A549 (cell line): Measurements from ENCODE around the gene DUS2. TPM values are rescaled to one million over a fixed set of nuclear protein-coding genes. Genes with fewer than 3 reads are reported as not detected.
"Not testable (repeated sequence)": the region's sequence is repeated elsewhere in the genome, so short reads cannot be mapped to it uniquely, and the experiment has no call there.

ENCODE experiments used
- ATAC-seq, 2 experiments: fragments of 200-7000 bp in 1 of 2; fragments of >200 bp in 1 of 2; cut with Nextera tagmentation in 1 of 2; cut with Tn5 transposase in 1 of 2; 3 replicates each; pipeline versions ENCODE4 v1.8.0 to v1.9.1; 2018 to 2020; ENCODE audit warnings: mild to moderate bottlenecking in 1 of 2, moderate library complexity in 1 of 2
- CTCF ChIA-PET: fragments of 300-600 bp; sonication (Branson Sonifier 250); formaldehyde crosslinking; extraction: SDS; loops from one replicate; lab custom pipeline; 2021; ENCODE audit warnings: antibody characterized with exemption, inconsistent platforms; lab: Yijun Ruan, JAX
- POLR2A ChIA-PET: fragments of 350-600 bp; formaldehyde crosslinking; extraction: SDS; loops from one replicate; lab custom pipeline; 2021; ENCODE audit warnings: antibody characterized with exemption, inconsistent platforms; lab: Yijun Ruan, JAX
- DNase-seq, 2 experiments: peaks; one replicate each; pipeline versions ENCODE4 v3.0.0 to v3.0.0-alpha.2; 2011 to 2016; ENCODE audit warnings: low read depth in 1 of 2, low spot score in 1 of 2
- FAIRE-seq: peaks from 2 replicates; lab custom pipeline; 2011; peaks lifted over from hg19 to GRCh38; lab: Jason Lieb, UNC
- H3K27ac ChIP-seq, 2 experiments: fragments of >200 bp; sonication (Bioruptor Twin); formaldehyde crosslinking; 3 replicates each; pipeline ENCODE4 v1.5.1; 2016 to 2017
- H3K4me1 ChIP-seq: fragments of >200 bp; sonication (Bioruptor Twin); formaldehyde crosslinking; 3 replicates; pipeline ENCODE4 v1.6.1; 2016
- H3K4me2 ChIP-seq: fragments of >200 bp; sonication (Bioruptor Twin); formaldehyde crosslinking; 3 replicates; pipeline ENCODE4 v1.6.1; 2016
- H3K4me3 ChIP-seq: fragments of >200 bp; sonication (Bioruptor Twin); formaldehyde crosslinking; 3 replicates; pipeline ENCODE4 v1.5.1; 2016
- H3K9me3 ChIP-seq: fragments of >200 bp; sonication (Bioruptor Twin); formaldehyde crosslinking; 3 replicates; pipeline ENCODE4 v1.6.1; 2016
- BHLHE40 ChIP-seq: IDR thresholded peaks from 2 replicates; pipeline ENCODE4 v1.6.1; 2012; ENCODE audit warnings: low read depth, low read length, inconsistent platforms
- CHD2 ChIP-seq: fragments of 150-350 bp; IDR thresholded peaks from 2 replicates; pipeline ENCODE4 v1.6.1; 2014; ENCODE audit warnings: low read length; ENCODE audit not compliant: partially characterized antibody
- ELK1 ChIP-seq: fragments of 150-350 bp; IDR thresholded peaks from 2 replicates; pipeline ENCODE4 v1.6.1; 2014; ENCODE audit warnings: low read depth, mild to moderate bottlenecking, low read length
- FOXS1 ChIP-seq: fragments of 250-450 bp; sonication (Bioruptor Pico); IDR thresholded peaks from 2 replicates; pipeline ENCODE4 v1.5.0; 2020; ENCODE audit warnings: mild to moderate bottlenecking, moderate library complexity
- JUNB ChIP-seq: fragments of >200 bp; sonication (Bioruptor Twin); formaldehyde crosslinking; IDR thresholded peaks from 2 replicates; pipeline ENCODE4 v1.6.1; 2016
- KDM5A ChIP-seq: fragments of 200-600 bp; sonication (generic); IDR thresholded peaks from 2 replicates; pipeline ENCODE4 v1.6.1; 2016; ENCODE audit warnings: antibody characterized with exemption, mild to moderate bottlenecking
- NPAS2 ChIP-seq: fragments of 250-450 bp; sonication (Bioruptor Pico); IDR thresholded peaks from 2 replicates; pipeline ENCODE4 v1.8.0; 2022; ENCODE audit warnings: mild to moderate bottlenecking, moderate library complexity, borderline replicate concordance
- PHF8 ChIP-seq: fragments of 200-600 bp; sonication (generic); IDR thresholded peaks from 2 replicates; pipeline ENCODE4 v1.6.1; 2016; ENCODE audit warnings: low read depth, mild to moderate bottlenecking, antibody characterized with exemption, moderate library complexity, borderline replicate concordance
- RCOR1 ChIP-seq: fragments of 150-350 bp; IDR thresholded peaks from 2 replicates; pipeline ENCODE4 v1.6.1; 2014; ENCODE audit warnings: antibody characterized with exemption, low read length, low read depth
- TP53 ChIP-seq: fragments of 250-450 bp; sonication (Bioruptor Pico); IDR thresholded peaks from 2 replicates; pipeline ENCODE4 v1.5.0; 2021; ENCODE audit warnings: mild to moderate bottlenecking, moderate library complexity
- WGBS: methylation state at CpG from one replicate; pipeline ENCODE4 v1.1.6; 2017; ENCODE audit errors: missing lambda C conversion rate; 5-methylcytosine and 5-hydroxymethylcytosine counted together
- polyA plus RNA-seq, 4 experiments: library from polyadenylated mRNA; depleted of rRNA in 3 of 4; stranded (reverse); fragments of >200 nt; fragmentation: RNase III in 1 of 4; extraction: RNeasy Plus Mini Kit Qiagen cat#74134 plus additional on column Dnase treatment in 1 of 4; gene quantifications; 2 replicates in 3 of 4; 3 replicates in 1 of 4; pipeline ENCODE4 v1.2.3, GENCODE V29; 2011 to 2017
- TF ChIP-seq, protein P1 (sequence below): fragments of 250-450 bp; sonication (Bioruptor Pico); IDR thresholded peaks from 2 replicates; pipeline ENCODE4 v1.5.0; 2021; ENCODE audit warnings: mild to moderate bottlenecking, moderate library complexity, borderline replicate concordance
- TF ChIP-seq, protein P2 (sequence below): fragments of 250-450 bp; sonication (Bioruptor Pico); IDR thresholded peaks from 2 replicates; pipeline ENCODE4 v1.5.0; 2020; ENCODE audit warnings: low read depth, mild to moderate bottlenecking, moderate library complexity

The DUS2 gene
- polyA plus RNA-seq, 2 of the 4 experiments (the other 2 are of a cell fraction): 20.8 to 21.5 TPM

DNA sequence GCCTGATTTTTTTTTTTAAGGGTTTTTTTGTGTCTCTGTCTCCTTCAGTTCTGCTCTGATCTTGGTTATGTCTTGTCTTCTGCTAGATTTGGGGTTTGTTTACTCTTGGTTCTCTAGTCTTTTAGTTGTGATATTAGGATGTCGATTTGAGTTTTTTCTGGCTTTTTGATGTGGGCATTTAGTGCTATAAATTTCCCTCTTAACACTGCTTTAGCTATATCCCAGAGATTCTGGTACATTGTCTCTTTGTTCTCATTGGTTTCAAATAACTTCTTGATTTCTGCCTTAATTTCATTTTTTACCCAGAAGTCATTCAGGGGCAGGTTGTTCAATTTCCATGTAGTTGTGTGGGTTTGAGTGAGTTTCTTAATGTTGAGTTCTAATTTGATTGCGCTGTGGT lies 87.5 kb downstream of the DUS2 start:
- ATAC-seq, H3K4me3 ChIP-seq, DNase-seq, FAIRE-seq, H3K4me2 ChIP-seq, H3K4me1 ChIP-seq, H3K27ac ChIP-seq, POLR2A ChIA-PET: not testable (repeated sequence)
- peaks cover 18% of the 10 kb centered on the region for H3K9me3 ChIP-seq
- CTCF ChIA-PET: interaction anchor here (2.0 kb wide), 1 partner anchor 16 kb away, joined by 10 read pairs; no protein-coding TSS in a partner anchor
- 95% methylated on average over 2 of the region's 2 CpGs for WGBS

GRCh38 chr16:68111379-68111778 lies 88.3 kb downstream of the DUS2 start:
- WGBS: 87% methylated on average over 2 of the region's 2 CpGs
- CTCF ChIA-PET: interaction anchor here (0.7 to 1.4 kb wide), 2 partner anchors 9 to 11 kb away, joined by 3 read pairs; no protein-coding TSS in a partner anchor
- Histone ChIP-seq H3K4me3 (no peak overlapping the region), H3K4me2 (no peak overlapping the region), H3K27ac (no peak overlapping the region), H3K9me3 (peaks cover 14% of the 10 kb centered on the region), H3K4me1 (peaks cover 3% of the 10 kb centered on the region; the same call in 1 of the 3 replicates)
- no peak for ATAC-seq
- TF ChIP-seq CHD2 (no peak), BHLHE40 (no peak), JUNB (no peak)
- TF ChIP-seq, protein P1, sequence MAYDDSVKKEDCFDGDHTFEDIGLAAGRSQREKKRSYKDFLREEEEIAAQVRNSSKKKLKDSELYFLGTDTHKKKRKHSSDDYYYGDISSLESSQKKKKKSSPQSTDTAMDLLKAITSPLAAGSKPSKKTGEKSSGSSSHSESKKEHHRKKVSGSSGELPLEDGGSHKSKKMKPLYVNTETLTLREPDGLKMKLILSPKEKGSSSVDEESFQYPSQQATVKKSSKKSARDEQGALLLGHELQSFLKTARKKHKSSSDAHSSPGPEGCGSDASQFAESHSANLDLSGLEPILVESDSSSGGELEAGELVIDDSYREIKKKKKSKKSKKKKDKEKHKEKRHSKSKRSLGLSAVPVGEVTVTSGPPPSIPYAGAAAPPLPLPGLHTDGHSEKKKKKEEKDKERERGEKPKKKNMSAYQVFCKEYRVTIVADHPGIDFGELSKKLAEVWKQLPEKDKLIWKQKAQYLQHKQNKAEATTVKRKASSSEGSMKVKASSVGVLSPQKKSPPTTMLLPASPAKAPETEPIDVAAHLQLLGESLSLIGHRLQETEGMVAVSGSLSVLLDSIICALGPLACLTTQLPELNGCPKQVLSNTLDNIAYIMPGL (CRISPR knock-in tag): no peak
- DNase-seq: no peak
- no peak for FAIRE-seq
- POLR2A ChIA-PET: no interaction called here

DNA sequence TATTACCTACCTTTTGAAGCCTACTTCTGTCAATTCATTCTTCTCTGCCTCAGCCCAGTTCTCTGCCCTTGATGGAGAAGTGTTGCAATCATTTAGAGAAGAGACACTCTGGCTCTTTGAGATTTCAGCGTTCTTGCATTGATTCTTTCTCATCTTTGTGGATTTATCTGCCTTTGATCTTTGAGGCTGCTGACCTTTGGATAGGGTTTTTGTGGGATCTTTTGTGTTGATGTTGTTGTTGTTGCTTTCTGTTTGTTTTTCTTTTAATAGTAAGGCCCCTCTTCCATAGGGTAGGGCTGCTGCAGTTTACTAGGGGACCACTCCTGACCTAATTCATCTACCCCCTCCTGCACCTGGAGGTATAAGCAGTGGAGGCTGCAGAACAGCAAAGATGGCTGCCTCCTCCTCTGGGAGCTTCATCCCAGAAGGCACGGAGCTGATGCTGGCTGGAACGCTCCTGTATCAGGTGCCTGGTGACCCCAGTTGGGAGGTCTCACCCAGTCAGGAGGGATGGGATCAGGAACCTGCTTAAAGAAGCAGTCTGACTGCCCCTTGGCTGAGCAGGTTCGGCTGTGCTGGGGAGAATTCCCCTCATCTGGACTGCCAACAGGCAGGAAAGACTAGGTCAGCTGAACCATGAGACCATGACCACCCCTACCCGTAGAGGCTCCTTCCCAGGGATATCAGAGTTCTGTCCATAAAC lies 90.1 kb downstream of the DUS2 start:
- Histone ChIP-seq H3K27ac (no peak overlapping the region), H3K4me2 (no peak overlapping the region), H3K9me3 (peaks cover 7% of the 10 kb centered on the region), H3K4me3 (no peak overlapping the region), H3K4me1 (peaks cover 6% of the 10 kb centered on the region; the same call in 1 of the 3 replicates)
- POLR2A ChIA-PET: no interaction called here
- CTCF ChIA-PET: interaction anchor here (1.1 to 1.4 kb wide), 2 partner anchors 48 to 86 kb away, joined by 3 to 4 read pairs; no protein-coding TSS in a partner anchor
- 73% methylated on average over 2 of the region's 5 CpGs for WGBS
- TF ChIP-seq RCOR1 (no peak), PHF8 (no peak), CHD2 (no peak), TP53 (CRISPR knock-in tag) (no peak)
- DNase-seq (no peak), FAIRE-seq (no peak), ATAC-seq (no peak)

- ATAC-seq (no peak), DNase-seq (no peak), FAIRE-seq (no peak)
- H3K4me1 ChIP-seq: peaks cover 6% of the 10 kb centered on the region; the same call in 1 of the 3 replicates
- ChIA-PET POLR2A (no interaction called here), CTCF (interaction anchor here (0.6 to 1.6 kb wide), 4 partner anchors 20 to 106 kb away, joined by 3 to 6 read pairs (median 4); no protein-coding TSS in a partner anchor)
- no peak overlapping the region for H3K27ac ChIP-seq
- TF ChIP-seq ELK1 (no peak), KDM5A (no peak), NPAS2 (CRISPR knock-in tag) (no peak), FOXS1 (CRISPR knock-in tag) (no peak)
- TF ChIP-seq, protein P2, sequence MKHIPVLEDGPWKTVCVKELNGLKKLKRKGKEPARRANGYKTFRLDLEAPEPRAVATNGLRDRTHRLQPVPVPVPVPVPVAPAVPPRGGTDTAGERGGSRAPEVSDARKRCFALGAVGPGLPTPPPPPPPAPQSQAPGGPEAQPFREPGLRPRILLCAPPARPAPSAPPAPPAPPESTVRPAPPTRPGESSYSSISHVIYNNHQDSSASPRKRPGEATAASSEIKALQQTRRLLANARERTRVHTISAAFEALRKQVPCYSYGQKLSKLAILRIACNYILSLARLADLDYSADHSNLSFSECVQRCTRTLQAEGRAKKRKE (CRISPR knock-in tag): no peak
- WGBS: 91% methylated on average over 12 of the region's 12 CpGs
- H3K4me3 ChIP-seq: no peak overlapping the region
- no peak overlapping the region for H3K4me2 ChIP-seq
- H3K9me3 ChIP-seq: peaks cover 5% of the 10 kb centered on the region
Measured at GRCh38 chr16:68113765-68114240, 90.7 kb downstream of the DUS2 start.

DNA sequence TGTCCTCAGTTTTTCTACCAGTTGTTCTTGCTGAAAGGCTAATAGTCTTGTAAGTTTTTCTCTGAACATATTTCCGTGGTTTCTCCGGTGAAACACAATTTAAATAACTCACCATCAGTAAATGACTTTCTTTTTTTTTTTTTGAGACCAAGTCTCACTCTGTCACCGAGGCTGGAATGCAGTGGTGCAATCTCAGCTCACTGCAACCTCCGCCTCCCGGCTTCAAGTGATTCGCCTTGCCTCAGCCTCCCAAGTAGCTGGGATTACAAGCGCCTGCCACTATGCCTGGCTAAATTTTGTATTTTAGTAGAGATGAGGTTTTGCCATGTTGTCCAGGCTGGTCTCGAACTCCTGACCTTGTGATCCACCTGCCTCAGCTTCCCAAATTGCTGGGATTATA lies 91.9 kb downstream of the DUS2 start:
- H3K27ac ChIP-seq, ATAC-seq, H3K4me2 ChIP-seq, DNase-seq, FAIRE-seq, H3K4me1 ChIP-seq, H3K9me3 ChIP-seq, H3K4me3 ChIP-seq, POLR2A ChIA-PET: not testable (repeated sequence)
- WGBS: 92% methylated on average over 8 of the region's 8 CpGs
- CTCF ChIA-PET: interaction anchor here (0.6 to 1.6 kb wide), 3 partner anchors 10 to 281 kb away, joined by 3 to 6 read pairs (median 4); no protein-coding TSS in a partner anchor
